H1 (cell line): ENCODE measurements around the gene FAR2. TPM values are rescaled to one million over a fixed set of nuclear protein-coding genes. Genes with fewer than 3 reads are reported as not detected.
A peak's percentile ranks its signal among the peaks of the same experiment; 100 is the strongest.

Experiments
- CTCF ChIA-PET: fragments of 300-600 bp; sonication (Branson Sonifier 250); formaldehyde crosslinking; loops from one replicate; lab custom pipeline; 2021; ENCODE audit not compliant: partially characterized antibody; lab: Charles Lee
- POLR2A ChIA-PET: fragments of 300-600 bp; sonication (Branson Sonifier 250); formaldehyde crosslinking; loops from one replicate; lab custom pipeline; 2021; ENCODE audit warnings: inconsistent platforms; ENCODE audit not compliant: partially characterized antibody; lab: Charles Lee
- DNase-seq, 2 experiments: peaks; one replicate each; pipeline versions ENCODE4 v3.0.0 to v3.0.0-alpha.2; 2010 to 2022; ENCODE audit warnings: low spot score in 2 of 2, low read depth in 1 of 2, mixed read lengths in 1 of 2
- FAIRE-seq: peaks from 2 replicates; lab custom pipeline; 2011; peaks lifted over from hg19 to GRCh38; lab: Jason Lieb, UNC
- H2AFZ ChIP-seq: 2 replicates; pipeline ENCODE4 v1.8.1; 2012; ENCODE audit warnings: low read length, inconsistent platforms
- H2AK5ac ChIP-seq: 2 replicates; pipeline ENCODE4 v1.6.1; 2013; ENCODE audit warnings: low read depth, low read length
- H2BK120ac ChIP-seq: replicated peaks from 2 replicates; pipeline ENCODE3; 2013; ENCODE audit warnings: low read depth, low read length, inconsistent platforms
- H2BK12ac ChIP-seq: 2 replicates; pipeline ENCODE4 v1.6.1; 2013; ENCODE audit warnings: low read depth, low read length
- H2BK15ac ChIP-seq: 2 replicates; pipeline ENCODE4 v1.6.1; 2013; ENCODE audit warnings: low read length
- H2BK20ac ChIP-seq: 2 replicates; pipeline ENCODE4 v1.6.1; 2013; ENCODE audit warnings: low read length
- H2BK5ac ChIP-seq: 2 replicates; pipeline ENCODE4 v1.6.1; 2013; ENCODE audit warnings: low read depth, low read length
- H3K14ac ChIP-seq: 2 replicates; pipeline ENCODE4 v1.6.1; 2013; ENCODE audit warnings: inconsistent platforms; ENCODE audit not compliant: insufficient read length
- H3K18ac ChIP-seq: 2 replicates; pipeline ENCODE4 v1.6.1; 2013; ENCODE audit warnings: low read length; ENCODE audit errors: extremely low read depth
- H3K23ac ChIP-seq: 2 replicates; pipeline ENCODE4 v1.6.1; 2013; ENCODE audit warnings: inconsistent platforms; ENCODE audit not compliant: insufficient read length
- H3K23me2 ChIP-seq: 2 replicates; pipeline ENCODE4 v1.6.1; 2013; ENCODE audit warnings: low read depth, low read length
- H3K27ac ChIP-seq: 2 replicates; pipeline ENCODE4 v1.6.1; 2011; ENCODE audit warnings: low read depth, low read length, inconsistent platforms
- H3K27me3 ChIP-seq, 4 experiments: replicated peaks in 1 of 4; 1 replicate in 1 of 4; 2 replicates in 3 of 4; pipeline versions ENCODE4 v1.6.1 to v1.8.1; 2011 to 2013; ENCODE audit warnings: low read length in 3 of 4, mild to moderate bottlenecking in 3 of 4, inconsistent platforms in 2 of 4, mixed read lengths in 2 of 4, moderate library complexity in 1 of 4; ENCODE audit not compliant: control insufficient read depth in 3 of 4, insufficient read depth in 3 of 4; ENCODE audit errors: extremely low read depth in 1 of 4
- H3K36me3 ChIP-seq, 4 experiments: 2 replicates each; pipeline versions ENCODE4 v1.6.1 to v1.8.1; 2011 to 2013; ENCODE audit warnings: mild to moderate bottlenecking in 4 of 4, low read length in 3 of 4, moderate library complexity in 2 of 4, control low read depth in 1 of 4, inconsistent platforms in 1 of 4; ENCODE audit not compliant: insufficient read depth in 4 of 4, control insufficient read depth in 2 of 4
- H3K4ac ChIP-seq: replicated peaks from 2 replicates; pipeline ENCODE3; 2013; ENCODE audit warnings: low read length, low read depth, mixed read lengths, inconsistent platforms; ENCODE audit not compliant: insufficient read length
- H3K4me1 ChIP-seq, 4 experiments: replicated peaks in 1 of 4; 1 replicate in 1 of 4; 2 replicates in 3 of 4; pipeline versions ENCODE4 v1.6.1 to v1.8.1; 2011 to 2013; ENCODE audit warnings: low read length in 3 of 4, inconsistent platforms in 2 of 4, mixed read lengths in 1 of 4; ENCODE audit not compliant: insufficient read depth in 4 of 4, control insufficient read depth in 3 of 4
- H3K4me2 ChIP-seq, 2 experiments: 2 replicates each; pipeline versions ENCODE4 v1.6.1 to v1.8.1; 2011 to 2013; ENCODE audit warnings: low read depth in 2 of 2, low read length in 2 of 2, control low read depth in 1 of 2, inconsistent platforms in 1 of 2, mild to moderate bottlenecking in 1 of 2; ENCODE audit not compliant: insufficient read depth in 1 of 2
- H3K4me3 ChIP-seq, 4 experiments: fragments of 200-600, 300-600 bp in 1 of 4; sonication (generic), shearing (Covaris generic), sonication (Bioruptor Twin) in 1 of 4; 2 replicates each; pipeline versions ENCODE4 v1.5.1 to v1.8.1; 2011 to 2016; ENCODE audit warnings: low read length in 4 of 4, low read depth in 3 of 4, control low read depth in 2 of 4, inconsistent platforms in 2 of 4, mild to moderate bottlenecking in 2 of 4, mixed read lengths in 1 of 4, moderate library complexity in 1 of 4; ENCODE audit not compliant: insufficient read depth in 2 of 4; ENCODE audit errors: extremely low read depth in 1 of 4
- H3K56ac ChIP-seq: replicated peaks from 2 replicates; pipeline ENCODE3; 2013; ENCODE audit warnings: low read depth, mild to moderate bottlenecking, mixed read lengths, low read length, inconsistent platforms; ENCODE audit not compliant: insufficient read length
- H3K79me1 ChIP-seq: 2 replicates; pipeline ENCODE4 v1.6.1; 2013; ENCODE audit warnings: low read depth, low read length, control low read depth
- H3K79me2 ChIP-seq, 2 experiments: 2 replicates each; pipeline versions ENCODE4 v1.6.1 to v1.8.1; 2012 to 2013; ENCODE audit warnings: low read length in 2 of 2, mild to moderate bottlenecking in 2 of 2, inconsistent platforms in 1 of 2; ENCODE audit not compliant: insufficient read depth in 2 of 2, control insufficient read depth in 1 of 2
- H3K9ac ChIP-seq, 4 experiments: replicated peaks in 1 of 4; 1 replicate in 1 of 4; 2 replicates in 3 of 4; pipeline versions ENCODE4 v1.6.1 to v1.8.1; 2011 to 2013; ENCODE audit warnings: low read depth in 3 of 4, low read length in 3 of 4, control low read depth in 2 of 4, mild to moderate bottlenecking in 2 of 4, moderate library complexity in 2 of 4, inconsistent platforms in 1 of 4; ENCODE audit errors: extremely low read depth in 1 of 4
- H3K9me3 ChIP-seq, 2 experiments: 2 replicates each; pipeline versions ENCODE4 v1.6.1 to v1.8.1; 2012 to 2013; ENCODE audit warnings: mild to moderate bottlenecking in 2 of 2, moderate library complexity in 2 of 2, control low read depth in 1 of 2, inconsistent platforms in 1 of 2, low read depth in 1 of 2, low read length in 1 of 2, mixed read lengths in 1 of 2; ENCODE audit not compliant: insufficient read depth in 2 of 2
- H4K20me1 ChIP-seq, 2 experiments: replicated peaks in 1 of 2; 2 replicates each; pipeline versions ENCODE3 to v1.8.1; 2011 to 2013; ENCODE audit warnings: inconsistent platforms in 2 of 2, low read length in 2 of 2, mild to moderate bottlenecking in 1 of 2; ENCODE audit not compliant: insufficient read depth in 2 of 2, control insufficient read depth in 1 of 2
- H4K5ac ChIP-seq: 2 replicates; pipeline ENCODE4 v1.6.1; 2013; ENCODE audit warnings: low read length, low read depth, mixed read lengths, inconsistent platforms; ENCODE audit not compliant: insufficient read length
- H4K8ac ChIP-seq: 2 replicates; pipeline ENCODE4 v1.8.0; 2013; ENCODE audit warnings: mild to moderate bottlenecking, moderate library complexity, low read length, inconsistent platforms; ENCODE audit not compliant: insufficient read depth; ENCODE audit errors: extremely low read depth
- H4K91ac ChIP-seq: replicated peaks from 2 replicates; pipeline ENCODE3; 2013; ENCODE audit warnings: low read length, mixed read lengths, inconsistent platforms; ENCODE audit not compliant: insufficient read length
- WGBS, 2 experiments: shearing (Covaris generic) in 1 of 2; methylation state at CpG; one replicate each; pipeline versions ENCODE4 v1.1.6 to v1.1.7; 2013 to 2015; ENCODE audit warnings: low lambda C conversion rate in 2 of 2, mixed read lengths in 2 of 2, inconsistent platforms in 1 of 2, low coverage in 1 of 2, missing lambda C conversion rate in 1 of 2; ENCODE audit not compliant: insufficient replicate concordance in 2 of 2, insufficient coverage in 1 of 2, insufficient read length in 1 of 2; ENCODE audit errors: extremely low coverage in 1 of 2, missing lambda C conversion rate in 1 of 2; 5-methylcytosine and 5-hydroxymethylcytosine counted together
- polyA plus RNA-seq, 7 experiments: library from polyadenylated mRNA; depleted of rRNA in 3 of 7; stranded (reverse) in 5 of 7; unstranded in 2 of 7; fragments of >200 nt in 5 of 7; fragments of 200-250 nt in 2 of 7; gene quantifications; 1 replicate in 5 of 7; 2 replicates in 1 of 7; 4 replicates in 1 of 7; pipeline versions ENCODE4 v1.2.1 to v1.2.3, GENCODE V29; 2011 to 2013; ENCODE audit warnings: missing spikeins in 2 of 7, mixed read lengths in 2 of 7
- total RNA-seq: library from RNA; stranded (reverse); fragmentation: NEBNext Ultra II Directional; extraction: Animal tissue kit (Norgen Biotek cat#: 25700); gene quantifications from 2 replicates; pipeline ENCODE4 v1.2.1, GENCODE V29; 2021

FAR2 gene
- total and polyA plus RNA-seq, 2 of the 8 experiments (the other 6 are each of a cell fraction or from before 2014, with no cell fraction given) = 24.0 to 24.1 TPM

- DNase-seq (no peak), FAIRE-seq (peak; percentile 42)
- H3K4me3 ChIP-seq = no peak overlapping the region
- no peaks in the 10 kb centered on the region for H3K79me1 ChIP-seq
- H2BK12ac ChIP-seq = no peak overlapping the region
- H3K18ac ChIP-seq = no peak overlapping the region
- H3K23ac ChIP-seq = no peak overlapping the region
- no peak overlapping the region for H2BK5ac ChIP-seq
- no peak overlapping the region for H2BK120ac ChIP-seq
- no peaks in the 10 kb centered on the region for H3K27me3 ChIP-seq
- ChIA-PET CTCF (no interaction called here), POLR2A (no interaction called here)
- H3K79me2 ChIP-seq = no peaks in the 10 kb centered on the region
- H4K20me1 ChIP-seq = no peaks in the 10 kb centered on the region
- H4K8ac ChIP-seq = no peak overlapping the region
- H3K27ac ChIP-seq = no peak overlapping the region
- WGBS, 2 experiments = 80 to 100% methylated on average over 1 to 4 of the region's 4 CpGs
- H2AK5ac ChIP-seq = no peak overlapping the region
- no peak overlapping the region for H2AFZ ChIP-seq
- no peak overlapping the region for H2BK20ac ChIP-seq
- no peak overlapping the region for H4K5ac ChIP-seq
- no peak overlapping the region for H4K91ac ChIP-seq
- H3K4me2 ChIP-seq = no peak overlapping the region
- no peak overlapping the region for H3K14ac ChIP-seq
- peaks cover 0 to 10% (median 0%) of the 10 kb centered on the region in 4 experiments; a peak in 2 of 8 replicates for H3K36me3 ChIP-seq
- no peaks in the 10 kb centered on the region for H3K4me1 ChIP-seq
- H3K9ac ChIP-seq = no peak overlapping the region
- no peaks in the 10 kb centered on the region for H3K23me2 ChIP-seq
- no peak overlapping the region for H3K4ac ChIP-seq
- no peak overlapping the region for H3K56ac ChIP-seq
- H3K9me3 ChIP-seq = peaks cover 0 to 12% of the 10 kb centered on the region in 2 experiments; a peak in 2 of 4 replicates
- H2BK15ac ChIP-seq = no peak overlapping the region
Measured at GRCh38 chr12:29167445-29167844, 18.4 kb downstream of the FAR2 start.
